IPS-NIHi7 (cell line): ENCODE results near the gene MGAT5.
"Not testable (repeated sequence)": the region's sequence is repeated elsewhere in the genome, so short reads cannot be mapped to it uniquely, and the experiment has no call there.

Experiments
- DNase-seq: peaks from one replicate; pipeline ENCODE4 v3.0.0; 2012; ENCODE audit warnings: mixed read lengths; ENCODE audit errors: extremely low spot score

The MGAT5 gene

DNA sequence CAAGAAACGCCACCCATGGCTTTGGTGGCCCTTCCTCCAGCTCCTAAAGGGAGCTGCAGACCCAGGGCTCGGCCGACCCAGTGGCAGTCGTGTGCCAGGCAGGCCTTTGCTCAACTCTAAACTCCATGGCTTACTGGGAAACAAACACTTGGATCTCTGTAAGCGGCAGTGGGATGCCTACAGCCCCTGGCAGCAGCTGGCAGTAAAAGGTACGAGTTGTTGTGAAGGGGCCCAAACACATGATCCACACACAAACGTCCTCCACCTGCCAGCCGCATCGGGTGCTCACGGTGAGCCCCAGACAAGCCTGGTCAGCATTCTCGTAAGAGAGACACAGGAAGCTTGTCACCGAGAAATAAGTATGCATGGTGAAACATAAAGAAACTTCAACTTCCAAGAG lies 214.9 kb downstream of the MGAT5 start:
- DNase-seq: no peak

GRCh38 chr2:134469516-134470115 lies 215.7 kb downstream of the MGAT5 start:
- DNase-seq: no peak

DNA sequence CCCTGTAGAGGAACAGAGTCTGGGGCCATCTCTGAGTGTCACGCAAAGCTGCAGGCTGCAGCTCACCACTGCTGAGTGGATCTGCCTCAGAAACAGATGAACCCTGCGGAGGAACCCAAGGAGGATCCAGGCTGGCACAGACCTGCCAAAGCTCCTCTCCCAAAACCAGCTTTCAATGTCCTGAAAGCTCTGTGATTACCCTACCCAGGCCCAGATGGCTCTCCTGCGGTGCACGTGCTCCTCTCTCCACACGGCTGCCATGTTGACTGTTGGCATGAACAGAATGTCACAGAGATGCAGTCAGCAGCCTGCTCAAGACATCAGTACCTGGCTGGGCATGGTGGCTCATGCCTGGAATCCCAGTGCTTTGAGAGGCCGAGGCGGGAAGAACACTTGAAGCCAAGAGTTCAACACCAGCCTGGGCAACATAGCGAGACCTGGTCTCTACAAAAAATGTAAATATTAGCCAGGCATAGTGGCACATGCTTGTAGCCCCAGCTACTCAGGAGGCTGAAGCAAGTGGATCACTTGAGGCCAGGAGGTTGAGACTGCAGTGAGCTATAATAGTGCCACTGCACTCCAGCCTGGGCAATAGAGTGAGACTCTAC lies 216.8 kb downstream of the MGAT5 start:
- DNase-seq: no peak

GRCh38 chr2:134476982-134477381 lies 223.1 kb downstream of the MGAT5 start:
- not testable (repeated sequence) for DNase-seq

- no peak for DNase-seq
Observed at GRCh38 chr2:134479696-134480330, 225.9 kb downstream of the MGAT5 start.

DNA sequence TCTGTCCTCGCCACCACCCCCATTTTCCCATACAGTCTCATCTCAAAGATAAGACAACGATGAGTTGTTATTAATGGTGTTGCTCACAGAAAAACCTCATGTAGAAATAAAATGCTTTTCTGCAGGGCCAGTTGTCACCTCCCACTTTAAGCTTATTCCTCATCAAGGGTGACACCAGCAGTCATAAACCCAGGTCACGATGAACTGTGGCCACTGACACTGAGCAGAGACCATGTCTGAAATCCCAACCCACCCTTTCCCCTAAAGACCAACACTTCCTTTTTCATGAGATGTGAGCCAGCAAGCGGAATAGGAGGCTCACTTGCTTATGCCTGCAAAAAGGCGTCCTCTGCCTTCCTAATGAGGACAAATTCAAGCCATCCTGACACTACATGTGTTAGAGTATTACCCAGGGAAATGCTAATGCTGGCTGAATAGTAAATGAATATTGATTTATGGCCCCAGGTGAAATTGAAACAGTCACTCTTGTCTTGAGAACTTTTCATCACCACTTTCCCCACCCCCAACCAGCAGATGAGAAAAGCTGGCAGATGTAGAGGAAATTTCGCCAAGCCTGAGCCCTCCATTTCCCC lies 228.4 kb downstream of the MGAT5 start:
- no peak for DNase-seq

DNA sequence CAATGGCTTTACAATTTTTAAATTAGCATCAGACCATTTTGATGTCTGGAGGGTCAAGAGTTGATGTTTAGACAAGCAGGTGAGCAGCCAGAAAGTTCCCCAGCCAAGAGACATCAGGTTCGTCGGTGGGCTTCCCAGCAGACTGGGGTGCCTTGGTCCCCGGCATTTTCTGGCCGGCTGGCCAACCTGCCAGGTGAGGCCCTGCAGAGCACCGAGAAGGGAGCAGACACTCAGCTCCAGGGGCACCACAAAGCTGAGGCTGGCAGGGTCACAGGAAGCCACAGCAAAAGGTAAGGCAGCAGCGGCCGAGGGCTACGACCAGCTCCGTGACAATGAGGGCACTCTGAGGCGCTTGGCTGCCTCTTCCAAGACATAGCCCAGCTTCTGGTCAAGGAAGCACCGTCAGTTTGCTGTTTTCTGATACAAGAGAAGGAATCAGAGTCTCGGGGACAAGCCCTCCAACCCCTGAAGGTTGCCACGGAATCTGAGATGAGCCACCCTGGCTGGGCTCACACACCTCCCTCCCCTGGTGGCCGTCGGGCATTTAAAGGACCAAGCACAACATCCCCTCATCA lies 229.0 kb downstream of the MGAT5 start:
- no peak for DNase-seq

GRCh38 chr2:134489732-134490384 lies 236.0 kb downstream of the MGAT5 start:
- no peak for DNase-seq

GRCh38 chr2:134490559-134490958 lies 236.7 kb downstream of the MGAT5 start:
- DNase-seq: no peak

DNA sequence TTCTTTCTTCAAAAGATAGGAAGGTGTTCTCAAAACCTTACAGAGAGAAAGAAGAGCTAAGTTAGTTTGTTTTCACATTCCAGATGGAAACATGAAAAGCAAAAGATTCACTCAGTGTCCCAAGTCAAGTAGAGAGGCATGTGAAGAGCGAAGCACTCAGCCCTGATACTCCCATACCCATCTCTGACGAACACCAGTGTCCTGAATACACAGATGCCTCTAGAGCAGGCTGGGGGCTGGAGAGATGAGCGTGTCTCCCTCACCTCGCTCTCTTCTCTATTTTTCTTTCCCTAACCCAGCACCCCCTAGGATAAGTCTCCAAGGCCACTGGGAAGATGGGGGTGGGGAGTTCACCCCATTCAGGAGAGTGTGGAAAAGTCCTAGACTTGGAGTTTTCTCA lies 237.2 kb downstream of the MGAT5 start:
- no peak for DNase-seq

GRCh38 chr2:134491771-134492441 lies 238.0 kb downstream of the MGAT5 start:
- no peak for DNase-seq

- DNase-seq: no peak
Observed at GRCh38 chr2:134493797-134494196, 239.9 kb downstream of the MGAT5 start.

GRCh38 chr2:134498654-134499053 lies 244.8 kb downstream of the MGAT5 start:
- no peak for DNase-seq

GRCh38 chr2:134499307-134499926 lies 245.5 kb downstream of the MGAT5 start:
- DNase-seq: no peak

DNA sequence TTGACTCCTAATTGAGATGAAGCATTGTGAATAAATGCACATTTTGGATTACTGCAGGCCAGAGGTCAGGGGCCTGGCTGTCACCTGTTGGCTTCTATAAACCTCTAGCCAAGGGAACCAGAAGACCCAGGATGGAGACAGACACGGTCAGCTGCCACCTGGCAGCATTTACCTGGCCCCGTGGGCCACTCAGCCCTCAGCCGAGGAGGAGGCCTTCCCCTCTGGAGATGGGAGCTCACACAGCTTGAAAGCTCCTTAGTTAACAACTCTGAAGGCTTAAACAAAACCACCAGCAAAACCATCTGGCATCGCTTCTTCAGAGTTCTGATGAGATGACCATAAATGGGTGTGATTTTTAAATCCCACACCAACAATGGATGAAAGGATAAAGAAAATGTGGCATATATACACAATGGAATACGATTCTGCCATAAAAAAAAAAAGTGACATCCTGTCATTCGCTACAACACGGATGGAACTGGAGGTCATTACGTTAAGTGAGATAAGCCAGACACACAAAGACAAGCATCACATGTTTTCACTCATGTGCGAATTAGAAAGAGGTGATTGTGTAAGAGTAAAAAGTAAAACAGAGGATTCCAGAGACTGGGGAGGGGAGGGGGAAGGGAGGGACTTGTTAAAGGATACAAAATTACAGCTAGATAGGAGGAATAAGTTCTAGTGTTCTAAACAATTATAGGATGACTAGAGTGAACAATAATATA lies 246.5 kb downstream of the MGAT5 start:
- DNase-seq: no peak

DNA sequence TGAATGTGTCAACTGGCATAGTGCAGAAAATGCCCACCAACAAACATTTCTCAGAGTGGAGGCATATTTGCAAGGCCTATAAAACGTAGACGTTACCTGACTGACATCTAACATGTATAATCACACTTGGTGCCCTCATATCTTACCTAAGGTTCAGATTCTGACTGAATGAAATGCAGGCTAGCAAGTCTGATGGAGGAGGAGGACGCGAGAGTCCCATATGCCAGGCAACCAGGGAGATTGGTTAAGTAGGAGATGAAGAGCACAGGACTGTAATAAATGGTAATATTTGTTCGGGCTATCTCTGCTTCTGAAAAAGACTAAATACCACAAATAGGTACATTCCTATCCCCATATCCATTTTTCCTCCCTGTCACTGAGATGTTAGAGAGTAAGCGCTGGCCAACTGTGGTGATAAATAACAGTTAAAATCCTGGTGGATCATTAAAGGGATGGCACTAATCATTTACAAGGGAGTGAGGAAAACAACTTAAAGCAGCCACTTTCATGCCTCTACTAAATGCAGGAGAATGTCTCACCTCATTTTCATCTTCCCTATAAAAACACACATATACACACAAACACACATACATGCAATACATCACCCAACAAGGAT lies 247.7 kb downstream of the MGAT5 start:
- no peak for DNase-seq

DNA sequence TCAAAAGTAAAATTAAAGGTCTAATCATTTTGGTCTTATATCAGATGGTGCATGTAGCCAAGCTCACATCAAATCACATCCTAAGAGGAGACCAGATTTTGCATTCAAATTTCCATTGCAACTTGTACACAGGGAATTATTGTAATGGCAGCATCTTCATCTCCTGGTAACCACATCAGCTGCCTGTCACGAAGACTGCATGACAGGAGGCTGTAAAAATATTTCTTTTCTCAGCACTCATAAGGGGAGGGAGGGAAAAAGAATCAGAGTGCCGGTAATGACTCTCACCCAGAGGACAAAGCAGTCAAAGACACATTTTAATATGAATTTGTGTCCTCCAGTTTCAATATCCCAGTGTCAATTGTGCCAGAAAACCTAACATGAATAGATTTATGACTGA lies 248.2 kb downstream of the MGAT5 start:
- DNase-seq: no peak
